ENCODE results near the gene ANKDD1A. TPM values are rescaled to one million over a fixed set of nuclear protein-coding genes. Genes with fewer than 3 reads are reported as not detected.
A peak's percentile ranks its signal among the peaks of the same experiment; 100 is the strongest.

ANKDD1A gene
- total RNA-seq, 1 donor from 2014 or later = 25.5 TPM

- intact Hi-C loops (cut with DNase I) = no loop called here
- DNase-seq (ENCODE audit: low spot score) = no peak
- ATAC-seq = peak; percentile 5
Observed at GRCh38 chr15:64894395-64895056, 17.2 kb upstream of the ANKDD1A start.

- DNase-seq (ENCODE audit: low spot score) (no peak), ATAC-seq (peak; percentile 28)
- intact Hi-C loops (cut with DNase I) = no loop called here
Observed at GRCh38 chr15:64895285-64896065, 16.2 kb upstream of the ANKDD1A start.

GRCh38 chr15:64896371-64897069 is 15.2 kb upstream of the ANKDD1A start:
- DNase-seq (ENCODE audit: low spot score) (no peak), ATAC-seq (no peak)
- intact Hi-C loops (cut with DNase I) = no loop called here

GRCh38 chr15:64897345-64897985 is 14.2 kb upstream of the ANKDD1A start:
- peak; percentile 38 for ATAC-seq
- intact Hi-C loops (cut with DNase I) = no loop called here
- DNase-seq (ENCODE audit: low spot score) = no peak

- DNase-seq (ENCODE audit: low spot score) (no peak), ATAC-seq (no peak)
- intact Hi-C loops (cut with DNase I) = no loop called here
Observed at GRCh38 chr15:64898406-64898805, 13.3 kb upstream of the ANKDD1A start.

GRCh38 chr15:64901141-64901540 is 10.6 kb upstream of the ANKDD1A start:
- intact Hi-C loops (cut with DNase I) = loop anchor here (10.0 kb wide), 1 partner anchor 166 kb away; no protein-coding TSS in a partner anchor
- ATAC-seq = no peak
- DNase-seq (ENCODE audit: low spot score) = no peak

- intact Hi-C loops (cut with DNase I) = loop anchor here (10.0 kb wide), 1 partner anchor 167 kb away; no protein-coding TSS in a partner anchor
- ATAC-seq = no peak
Observed at GRCh38 chr15:64901914-64902313, 9.8 kb upstream of the ANKDD1A start.

GRCh38 chr15:64902863-64903262 is 8.8 kb upstream of the ANKDD1A start:
- DNase-seq (ENCODE audit: low spot score) = no peak
- ATAC-seq = no peak
- intact Hi-C loops (cut with DNase I) = loop anchor here (10.0 kb wide), 1 partner anchor 168 kb away; no protein-coding TSS in a partner anchor

More at GRCh38 chr15:64901914-64902313, 9.8 kb upstream of the ANKDD1A start:
- no peak for DNase-seq (ENCODE audit: low spot score)

- ATAC-seq = no peak
- no peak for DNase-seq (ENCODE audit: low spot score)
- intact Hi-C loops (cut with DNase I) = loop anchor here (10.0 kb wide), 1 partner anchor 169 kb away; no protein-coding TSS in a partner anchor
Observed at GRCh38 chr15:64903326-64903950, 8.3 kb upstream of the ANKDD1A start.

- ATAC-seq (no peak), DNase-seq (ENCODE audit: low spot score) (no peak)
- intact Hi-C loops (cut with DNase I) = loop anchor here (10.0 kb wide), 1 partner anchor 169 kb away; no protein-coding TSS in a partner anchor
Observed at GRCh38 chr15:64904189-64904588, 7.5 kb upstream of the ANKDD1A start.

GRCh38 chr15:64905119-64905831 is 6.4 kb upstream of the ANKDD1A start:
- intact Hi-C loops (cut with DNase I) = loop anchor here (10.0 kb wide), 1 partner anchor 170 kb away; no protein-coding TSS in a partner anchor
- ATAC-seq (peak; percentile 91), DNase-seq (ENCODE audit: low spot score) (peak; percentile 89)

GRCh38 chr15:64905941-64906340 is 5.8 kb upstream of the ANKDD1A start:
- ATAC-seq (peak; percentile 4), DNase-seq (ENCODE audit: low spot score) (no peak)
- intact Hi-C loops (cut with DNase I) = loop anchor here (10.0 kb wide), 1 partner anchor 171 kb away; no protein-coding TSS in a partner anchor

- intact Hi-C loops (cut with DNase I) = loop anchor here (10.0 kb wide), 1 partner anchor 172 kb away; no protein-coding TSS in a partner anchor
- ATAC-seq (no peak), DNase-seq (ENCODE audit: low spot score) (no peak)
Observed at GRCh38 chr15:64906402-64906801, 5.3 kb upstream of the ANKDD1A start.

GRCh38 chr15:64907991-64908390 is 3.7 kb upstream of the ANKDD1A start:
- DNase-seq (ENCODE audit: low spot score) = no peak
- no peak for ATAC-seq
- intact Hi-C loops (cut with DNase I) = loop anchor here (10.0 kb wide), 1 partner anchor 173 kb away; no protein-coding TSS in a partner anchor

GRCh38 chr15:64909546-64909945 is 2.2 kb upstream of the ANKDD1A start:
- DNase-seq (ENCODE audit: low spot score) = no peak
- ATAC-seq = no peak
- intact Hi-C loops (cut with DNase I) = loop anchor here (10.0 kb wide), 1 partner anchor 175 kb away; no protein-coding TSS in a partner anchor

- no peak for DNase-seq (ENCODE audit: low spot score)
- intact Hi-C loops (cut with DNase I) = no loop called here
- peak; percentile 21 for ATAC-seq
Observed at GRCh38 chr15:64912379-64913325, 950 bp downstream of the ANKDD1A start.
